Gastrocnemius medialis (tissue), 4 donors: ENCODE measurements around the gene ZNF784. TPM values are rescaled to one million over a fixed set of nuclear protein-coding genes. Genes with fewer than 3 reads are reported as not detected.

Experiments used
- ATAC-seq, 2 donors: fragments of 150-250 bp; one replicate each; pipeline ENCODE4 v1.9.1; 2016
- DNase-seq, 2 donors: peaks; one replicate each; pipeline ENCODE4 v3.0.0-alpha.2; 2019
- H3K27ac ChIP-seq, 4 donors: fragments of 200-600 bp; sonication (generic); 1 replicate in 1 of 4; 2 replicates in 3 of 4; pipeline ENCODE4 v1.5.1; 2016 to 2018; ENCODE audit warnings: mild to moderate bottlenecking in 2 of 4, moderate library complexity in 1 of 4
- H3K27me3 ChIP-seq, 3 donors: fragments of 200-600 bp; sonication (generic) in 2 of 3; 1 replicate in 1 of 3; 2 replicates in 2 of 3; pipeline versions ENCODE4 v1.5.1 to v1.6.0; 2016 to 2019; ENCODE audit warnings: mild to moderate bottlenecking in 1 of 3, moderate library complexity in 1 of 3
- H3K36me3 ChIP-seq, 2 donors: fragments of 200-600 bp; sonication (generic) in 1 of 2; one replicate each; pipeline ENCODE4 v1.5.1; 2017 to 2018
- H3K4me1 ChIP-seq, 2 donors: fragments of 200-600 bp; sonication (generic) in 1 of 2; one replicate each; pipeline ENCODE4 v1.5.1; 2016 to 2017; ENCODE audit warnings: mild to moderate bottlenecking in 2 of 2
- H3K4me3 ChIP-seq, 4 donors: fragments of 200-600 bp; sonication (generic) in 3 of 4; 1 replicate in 1 of 4; 2 replicates in 3 of 4; pipeline ENCODE4 v1.5.1; 2016 to 2019; ENCODE audit warnings: mild to moderate bottlenecking in 2 of 4
- H3K9me3 ChIP-seq, 3 donors: fragments of 200-600 bp; sonication (generic) in 2 of 3; 1 replicate in 1 of 3; 2 replicates in 2 of 3; pipeline ENCODE4 v1.5.1; 2016 to 2019
- CTCF ChIP-seq, 5 experiments: fragments of 450-650 bp in 3 of 5; fragments of 200-600 bp in 2 of 5; sonication (generic) in 2 of 5; IDR thresholded peaks in 4 of 5; conservative IDR thresholded peaks in 1 of 5; 1 replicate in 4 of 5; 2 replicates in 1 of 5; pipeline ENCODE4 v1.5.1; 2016 to 2019; ENCODE audit warnings: antibody characterized with exemption in 5 of 5, mild to moderate bottlenecking in 3 of 5, moderate library complexity in 3 of 5
- POLR2A ChIP-seq, 2 donors: fragments of 450-650 bp; IDR thresholded peaks; one replicate each; pipeline ENCODE4 v1.6.1; 2017; ENCODE audit warnings: antibody characterized with exemption in 2 of 2, mild to moderate bottlenecking in 2 of 2, moderate library complexity in 2 of 2
- in situ Hi-C, 4 donors: fragments of 200-750 bp; cut with MboI; loops; one replicate each; pipeline versions ENCODE4 v1.15.0 to v1.8.0; 2017; ENCODE audit warnings: low sequenced_read_pairs in 4 of 4
- intact Hi-C: fragments of 100-400 bp; cut with DNase I; formaldehyde crosslinking; loops from one replicate; pipeline ENCODE4 v1.15.1; 2023; ENCODE audit warnings: low total_unique reads
- total RNA-seq, 4 donors: library from RNA; depleted of rRNA; stranded (reverse); fragments of >200 nt; gene quantifications; one replicate each; pipeline versions ENCODE4 v1.1.0 to v1.2.3, GENCODE V29; 2016

ZNF784 gene
- total RNA-seq, 4 donors from 2014 or later, result 6.0 to 10.0 (median 8.2) TPM

- intact Hi-C loops (loop anchor here (5.0 kb wide), 1 partner anchor 42 kb away; the partner anchor contains the start of gene FIZ1), in situ Hi-C loops (loop anchor here in 3 of 4 donors (10.0 to 25.0 kb wide), 3 partner anchors 54 to 502 kb away; partner anchors contain the start of genes TNNT1 (in 1 of the 3) and ZNF579 (in 1 of the 3))
- peak overlapping the region in 2 of 4 donors; percentile 83 to 97 for H3K27ac ChIP-seq
- no peaks in the 10 kb centered on the region for H3K27me3 ChIP-seq
- ATAC-seq, result no peak
- H3K36me3 ChIP-seq, result no peaks in the 10 kb centered on the region
- peak in 4 of 5 experiments; percentile 14 to 36 (median 26) for TF ChIP-seq CTCF (IDR thresholded peaks at IDR 0.05 in 4 of 5, conservative IDR thresholded peaks at IDR 0.05 in 1 of 5)
- TF ChIP-seq POLR2A (IDR thresholded peaks at IDR 0.05), result no peak
- peak in 1 of 2 donors; percentile 50 for DNase-seq
- H3K9me3 ChIP-seq, result no peaks in the 10 kb centered on the region
- peaks cover 61 to 74% of the 10 kb centered on the region in 2 donors for H3K4me1 ChIP-seq
- no peak overlapping the region for H3K4me3 ChIP-seq
These were observed 14.5 kb upstream of the ZNF784 start for GRCh38 chr19:55638864-55639359.

- no peak for TF ChIP-seq POLR2A (IDR thresholded peaks at IDR 0.05)
- no peak for TF ChIP-seq CTCF (IDR thresholded peaks at IDR 0.05 in 4 of 5, conservative IDR thresholded peaks at IDR 0.05 in 1 of 5)
- DNase-seq, result no peak
- no peak for ATAC-seq
- Histone ChIP-seq H3K27me3 (no peaks in the 10 kb centered on the region), H3K27ac (peak overlapping the region in 2 of 4 donors; percentile 90 to 100), H3K36me3 (no peaks in the 10 kb centered on the region), H3K4me1 (peaks cover 52 to 65% of the 10 kb centered on the region in 2 donors), H3K9me3 (no peaks in the 10 kb centered on the region), H3K4me3 (no peak overlapping the region)
- in situ Hi-C loops (loop anchor here in 3 of 4 donors (10.0 to 25.0 kb wide), 3 partner anchors 53 to 500 kb away; partner anchors contain the start of genes TNNT1 (in 1 of the 3) and ZNF579 (in 1 of the 3)), intact Hi-C loops (loop anchor here (5.0 kb wide), 1 partner anchor 40 kb away; the partner anchor contains the start of gene FIZ1)
These were observed 13.2 kb upstream of the ZNF784 start for GRCh38 chr19:55637534-55637933.

- in situ Hi-C loops (loop anchor here in 3 of 4 donors (10.0 to 25.0 kb wide), 3 partner anchors 52 to 499 kb away; partner anchors contain the start of genes TNNT1 (in 1 of the 3) and ZNF579 (in 1 of the 3)), intact Hi-C loops (loop anchor here (5.0 kb wide), 1 partner anchor 39 kb away; the partner anchor contains the start of gene FIZ1)
- ATAC-seq (no peak), DNase-seq (no peak)
- Histone ChIP-seq H3K27me3 (no peaks in the 10 kb centered on the region), H3K36me3 (no peaks in the 10 kb centered on the region), H3K27ac (peak overlapping the region; percentile 90 to 100 (median 98)), H3K4me3 (peak overlapping the region in 3 of 4 donors; percentile 92 to 100 (median 92)), H3K9me3 (no peaks in the 10 kb centered on the region), H3K4me1 (peaks cover 50 to 57% of the 10 kb centered on the region in 2 donors)
- no peak for TF ChIP-seq CTCF (IDR thresholded peaks at IDR 0.05 in 4 of 5, conservative IDR thresholded peaks at IDR 0.05 in 1 of 5)
- TF ChIP-seq POLR2A (IDR thresholded peaks at IDR 0.05), result no peak
These were observed 12.4 kb upstream of the ZNF784 start for GRCh38 chr19:55636723-55637122.

- DNase-seq (no peak), ATAC-seq (no peak)
- Histone ChIP-seq H3K9me3 (no peaks in the 10 kb centered on the region), H3K4me1 (peaks cover 50 to 54% of the 10 kb centered on the region in 2 donors), H3K27me3 (no peaks in the 10 kb centered on the region), H3K27ac (peak overlapping the region; percentile 90 to 100 (median 98)), H3K4me3 (peak overlapping the region; percentile 92 to 100 (median 96)), H3K36me3 (no peaks in the 10 kb centered on the region)
- no peak for TF ChIP-seq CTCF (IDR thresholded peaks at IDR 0.05 in 4 of 5, conservative IDR thresholded peaks at IDR 0.05 in 1 of 5)
- TF ChIP-seq POLR2A (IDR thresholded peaks at IDR 0.05), result no peak
- intact Hi-C loops (loop anchor here (2.0 to 5.0 kb wide), 2 partner anchors 39 to 55 kb away; partner anchors contain the start of genes FIZ1 and ZNF579), in situ Hi-C loops (loop anchor here in 3 of 4 donors (10.0 to 25.0 kb wide), 3 partner anchors 51 to 499 kb away; partner anchors contain the start of genes TNNT1 (in 1 of the 3) and ZNF579 (in 1 of the 3))
These were observed 11.6 kb upstream of the ZNF784 start for GRCh38 chr19:55635856-55636440.
